HepG2 (cell line): ENCODE data around the gene GPX2. TPM values are rescaled to one million over a fixed set of nuclear protein-coding genes. Genes with fewer than 3 reads are reported as not detected.

Source experiments
- ATAC-seq: fragments of 200-7000 bp; cut with Tn5 transposase; 3 replicates; pipeline ENCODE4 v1.9.1; 2020; ENCODE audit warnings: mild to moderate bottlenecking, moderate library complexity
- BruUV-seq: library from RNA; stranded (reverse); fragments of 400-500 nt; replicated peaks from 2 replicates; lab custom pipeline; 2021; lab: Mats Ljungman, UMichigan
- CTCF ChIA-PET: fragments of 300-600 bp; formaldehyde crosslinking; extraction: SDS; loops from one replicate; lab custom pipeline; 2021; ENCODE audit warnings: low total read pairs, inconsistent platforms, low intra/inter-chr PET ratio; lab: Yijun Ruan, JAX
- POLR2A ChIA-PET: fragments of 350-600 bp; sonication (Branson Sonifier 250); formaldehyde crosslinking; loops from one replicate; lab custom pipeline; 2020; ENCODE audit warnings: antibody characterized with exemption, inconsistent platforms; lab: Yijun Ruan, JAX
- DNase-seq: peaks from one replicate; pipeline ENCODE4 v3.0.0-alpha.2; 2015; ENCODE audit warnings: low spot score
- FAIRE-seq: peaks from 3 replicates; lab custom pipeline; 2011; peaks lifted over from hg19 to GRCh38; lab: Jason Lieb, UNC
- H2AFZ ChIP-seq: one replicate; pipeline ENCODE4 v1.6.1; 2011; ENCODE audit warnings: low read length, inconsistent platforms
- H3K27ac ChIP-seq: fragments of 300-600 bp; 3 replicates; pipeline ENCODE4 v1.8.0; 2011; ENCODE audit warnings: mixed run types, mild to moderate bottlenecking, mixed read lengths, low read length, inconsistent platforms; ENCODE audit not compliant: insufficient read depth; ENCODE audit errors: extremely low read length
- H3K27me3 ChIP-seq, 2 experiments: fragments of 200-600 bp in 1 of 2; 2 replicates in 1 of 2; 3 replicates in 1 of 2; pipeline versions ENCODE4 v1.6.0 to v1.8.0; 2011; ENCODE audit warnings: low read length in 2 of 2, mild to moderate bottlenecking in 2 of 2, moderate library complexity in 2 of 2, inconsistent platforms in 1 of 2; ENCODE audit not compliant: insufficient read depth in 2 of 2, control insufficient read depth in 1 of 2
- H3K36me3 ChIP-seq, 2 experiments: fragments of 200-600 bp in 1 of 2; replicated peaks in 1 of 2; 2 replicates in 1 of 2; 3 replicates in 1 of 2; pipeline versions ENCODE4 v1.5.1 to v1.8.0; 2011; ENCODE audit warnings: low read length in 2 of 2, inconsistent platforms in 1 of 2; ENCODE audit not compliant: insufficient read depth in 2 of 2, control insufficient read depth in 1 of 2
- H3K4me1 ChIP-seq: 2 replicates; pipeline ENCODE4 v1.5.1; 2012; ENCODE audit warnings: low read length, inconsistent platforms; ENCODE audit not compliant: insufficient read depth
- H3K4me2 ChIP-seq: 2 replicates; pipeline ENCODE4 v1.6.0; 2011; ENCODE audit warnings: low read depth, low read length, inconsistent platforms
- H3K4me3 ChIP-seq, 3 experiments: fragments of 200-600 bp in 1 of 3; sonication (generic), shearing (Covaris generic) in 1 of 3; replicated peaks in 1 of 3; 2 replicates each; pipeline ENCODE4 v1.5.1; 2011 to 2016; ENCODE audit warnings: low read length in 3 of 3, inconsistent platforms in 2 of 3, low read depth in 2 of 3, mild to moderate bottlenecking in 2 of 3, control low read depth in 1 of 3, mixed read lengths in 1 of 3; ENCODE audit not compliant: insufficient read depth in 1 of 3
- H3K79me2 ChIP-seq: one replicate; pipeline ENCODE4 v1.6.1; 2011; ENCODE audit warnings: low read length, inconsistent platforms; ENCODE audit not compliant: insufficient read depth
- H3K9ac ChIP-seq: 2 replicates; pipeline ENCODE4 v1.6.0; 2011; ENCODE audit warnings: mild to moderate bottlenecking, low read depth, low read length, inconsistent platforms; ENCODE audit not compliant: insufficient read depth
- H3K9me3 ChIP-seq: 2 replicates; pipeline ENCODE4 v1.5.1; 2012; ENCODE audit warnings: mild to moderate bottlenecking, low read length
- H4K20me1 ChIP-seq: 2 replicates; pipeline ENCODE4 v1.6.0; 2011; ENCODE audit warnings: inconsistent platforms, mild to moderate bottlenecking, low read length, moderate library complexity; ENCODE audit not compliant: insufficient read depth
- CC2D1A ChIP-seq: sonication (generic); formaldehyde crosslinking; IDR thresholded peaks from 2 replicates; pipeline ENCODE4 v1.8.1; 2023; ENCODE audit warnings: mild to moderate bottlenecking, missing genetic modification reagents
- CSRNP1 ChIP-seq: sonication (generic); formaldehyde crosslinking; IDR thresholded peaks from 2 replicates; pipeline ENCODE4 v1.8.1; 2023; ENCODE audit warnings: mild to moderate bottlenecking, missing genetic modification reagents
- IRX3 ChIP-seq: sonication (generic); formaldehyde crosslinking; IDR thresholded peaks from 2 replicates; pipeline ENCODE4 v1.8.1; 2023; ENCODE audit warnings: mild to moderate bottlenecking, low read depth, missing genetic modification reagents, borderline replicate concordance
- NR3C1 ChIP-seq: sonication (generic); formaldehyde crosslinking; IDR thresholded peaks from 2 replicates; pipeline ENCODE4 v1.4.0; 2020; ENCODE audit warnings: missing genetic modification reagents
- POLR2G ChIP-seq: fragments of 200-400 bp; formaldehyde crosslinking; IDR thresholded peaks from 2 replicates; pipeline ENCODE4 v1.6.1; 2018; ENCODE audit warnings: mild to moderate bottlenecking, low read depth, low read length, moderate library complexity
- SMAD9 ChIP-seq: sonication (generic); formaldehyde crosslinking; IDR thresholded peaks from 2 replicates; pipeline ENCODE4 v1.5.1; 2020; ENCODE audit warnings: mild to moderate bottlenecking, missing genetic modification reagents
- TEF ChIP-seq: sonication (generic); formaldehyde crosslinking; IDR thresholded peaks from 2 replicates; pipeline ENCODE4 v1.5.0; 2020; ENCODE audit warnings: missing genetic modification reagents
- TGIF2 ChIP-seq: IDR thresholded peaks from 2 replicates; pipeline ENCODE4 v1.6.1; 2016; ENCODE audit warnings: control low read depth, missing compliant biosample characterization
- ZNF33A ChIP-seq: sonication (generic); formaldehyde crosslinking; IDR thresholded peaks from 2 replicates; pipeline ENCODE4 v1.5.1; 2020; ENCODE audit warnings: missing genetic modification reagents, mild to moderate bottlenecking, moderate library complexity, borderline replicate concordance
- ZNF788 ChIP-seq: sonication (generic); formaldehyde crosslinking; IDR thresholded peaks from 2 replicates; pipeline ENCODE4 v1.5.0; 2020; ENCODE audit warnings: mild to moderate bottlenecking, missing genetic modification reagents, borderline replicate concordance
- WGBS: methylation state at CpG from one replicate; pipeline ENCODE4 v1.1.6; 2017; ENCODE audit warnings: low lambda C conversion rate; 5-methylcytosine and 5-hydroxymethylcytosine counted together
- in situ Hi-C: cut with HindIII; loops from 2 replicates; pipeline ENCODE4 v1.10.0; 2017; ENCODE audit warnings: low pct_unique_long_range_greater_than_20kb; ENCODE audit not compliant: extremely low pct_ligation_motif_present
- intact Hi-C: fragments of 100-400 bp; cut with micrococcal nuclease; formaldehyde crosslinking; loops from one replicate; pipeline ENCODE4 v1.10.0; 2022; ENCODE audit not compliant: unreplicated experiment
- polyA plus RNA-seq, 8 experiments: library from polyadenylated mRNA; depleted of rRNA in 3 of 8; stranded (reverse) in 7 of 8; unstranded in 1 of 8; fragments of >200 nt; fragmentation: Illumina TruSeq in 4 of 8; extraction: Trizol in 4 of 8; gene quantifications; 2 replicates each; pipeline versions ENCODE4 v1.2.1 to v1.2.3, GENCODE V29; 2011 to 2016; ENCODE audit warnings: low read depth in 4 of 8, missing spikeins in 1 of 8, mixed read lengths in 1 of 8; ENCODE audit not compliant: insufficient read depth in 1 of 8
- total RNA-seq, 5 experiments: library from RNA; depleted of rRNA; stranded (reverse); fragments of >200 nt; fragmentation: Illumina TruSeq; extraction: Trizol; gene quantifications; 2 replicates each; pipeline ENCODE4 v1.2.3, GENCODE V29; 2016; ENCODE audit warnings: low read depth in 1 of 5

The GPX2 gene
- total and polyA plus RNA-seq, 2 of the 13 experiments (the other 11 are each of a cell fraction or from before 2014, with no cell fraction given) = 526 to 674 TPM

GRCh38 chr14:64990296-64990695 lies 47.8 kb upstream of the GPX2 start:
- 100% methylated on average over 2 of the region's 3 CpGs for WGBS
- FAIRE-seq (no peak), ATAC-seq (no peak), DNase-seq (no peak)
- no peak overlapping the region for H3K4me2 ChIP-seq
- no peaks in the 10 kb centered on the region for H3K9me3 ChIP-seq
- BruUV-seq = no TSS peak
- no peak overlapping the region for H3K4me3 ChIP-seq
- peaks cover 0 to 3% of the 10 kb centered on the region in 2 experiments; a peak in 2 of 5 replicates for H3K36me3 ChIP-seq
- no peaks in the 10 kb centered on the region for H4K20me1 ChIP-seq
- no peak overlapping the region for H2AFZ ChIP-seq
- in situ Hi-C loops = no loop called here
- H3K4me1 ChIP-seq = peaks cover 52% of the 10 kb centered on the region
- no peaks in the 10 kb centered on the region for H3K27me3 ChIP-seq
- no peak for TF ChIP-seq POLR2G
- no peak for TF ChIP-seq ZNF788 (CRISPR knock-in tag)
- no peak for TF ChIP-seq IRX3 (CRISPR knock-in tag)
- TF ChIP-seq TGIF2 (CRISPR knock-in tag) = no peak
- TF ChIP-seq ZNF33A (CRISPR knock-in tag) = no peak
- no peak for TF ChIP-seq NR3C1 (CRISPR knock-in tag)
- TF ChIP-seq TEF = no peak
- no peak for TF ChIP-seq CC2D1A
- no peak for TF ChIP-seq CSRNP1 (CRISPR knock-in tag)
- TF ChIP-seq SMAD9 (CRISPR knock-in tag) = no peak
- no peak overlapping the region for H3K9ac ChIP-seq
- H3K79me2 ChIP-seq = peaks cover 68% of the 10 kb centered on the region
- no peak overlapping the region for H3K27ac ChIP-seq
- POLR2A ChIA-PET = no interaction called here
- intact Hi-C loops = no loop called here
- CTCF ChIA-PET = no interaction called here
